ENCODE measurements around the gene PCDHB15. TPM values are rescaled to one million over a fixed set of nuclear protein-coding genes. Genes with fewer than 3 reads are reported as not detected.
"Not testable (repeated sequence)": the region's sequence is repeated elsewhere in the genome, so short reads cannot be mapped to it uniquely, and the experiment has no call there.

PCDHB15 gene
- total RNA-seq, 1 experiment from 2014 or later = 1.4 TPM

GRCh38 chr5:141223112-141223783 lies 21.9 kb upstream of the PCDHB15 start, which contains the start of gene PCDHB14:
PCDHB14 (plus strand) TSS chr5:141223343; CDS start chr5:141223506, 163 bp downstream.
- intact Hi-C loops (cut with micrococcal nuclease; ENCODE audit: unreplicated experiment) = loop anchor here (1.0 to 2.0 kb wide), 4 partner anchors 180 to 341 kb away; partner anchors contain the start of gene PCDHGA9
- peaks cover 13% of the 10 kb centered on the region for H3K9me3 Mint-ChIP-seq (ENCODE audit: low read depth, unreplicated experiment)
- TF ChIP-seq CTCF (IDR thresholded peaks at IDR 0.05; ENCODE audit: unreplicated experiment) = peak; percentile 63
- BruUV-seq (replicated peaks) = TSS peak; percentile 85
- peak within 1 kb of the TSS; percentile 60 for H3K27ac Mint-ChIP-seq (ENCODE audit: unreplicated experiment)
- H3K4me3 Mint-ChIP-seq (ENCODE audit: low read depth, unreplicated experiment) = peak within 1 kb of the TSS; percentile 75
- H3K4me1 Mint-ChIP-seq (ENCODE audit: low read depth, unreplicated experiment) = no peaks in the 10 kb centered on the region
- DNase-seq = peak; percentile 66
- CTCF ChIA-PET = interaction anchor here (0.6 to 1.8 kb wide), 23 partner anchors 36 to 396 kb away, joined by 3 to 43 read pairs (median 5); partner anchors contain the start of genes DIAPH1, PCDHB9, PCDHGA9 and PCDHGB3
- peaks cover 7% of the 10 kb centered on the region for H3K36me3 Mint-ChIP-seq (ENCODE audit: insufficient read depth, unreplicated experiment)
- no peaks in the 10 kb centered on the region for H3K27me3 Mint-ChIP-seq (ENCODE audit: unreplicated experiment)

- H3K27ac Mint-ChIP-seq (ENCODE audit: unreplicated experiment); H3K27me3 Mint-ChIP-seq (ENCODE audit: unreplicated experiment); CTCF ChIA-PET; H3K4me1 Mint-ChIP-seq (ENCODE audit: low read depth, unreplicated experiment); BruUV-seq (replicated peaks); DNase-seq; intact Hi-C loops (cut with micrococcal nuclease; ENCODE audit: unreplicated experiment); H3K36me3 Mint-ChIP-seq (ENCODE audit: insufficient read depth, unreplicated experiment); H3K4me3 Mint-ChIP-seq (ENCODE audit: low read depth, unreplicated experiment): not testable (repeated sequence)
- H3K9me3 Mint-ChIP-seq (ENCODE audit: low read depth, unreplicated experiment) = peaks cover 13% of the 10 kb centered on the region
These were observed 20.4 kb upstream of the PCDHB15 start for GRCh38 chr5:141224844-141225243.

- BruUV-seq (replicated peaks); H3K27ac Mint-ChIP-seq (ENCODE audit: unreplicated experiment); DNase-seq; H3K4me3 Mint-ChIP-seq (ENCODE audit: low read depth, unreplicated experiment); H3K27me3 Mint-ChIP-seq (ENCODE audit: unreplicated experiment); CTCF ChIA-PET; intact Hi-C loops (cut with micrococcal nuclease; ENCODE audit: unreplicated experiment); H3K9me3 Mint-ChIP-seq (ENCODE audit: low read depth, unreplicated experiment); H3K36me3 Mint-ChIP-seq (ENCODE audit: insufficient read depth, unreplicated experiment); H3K4me1 Mint-ChIP-seq (ENCODE audit: low read depth, unreplicated experiment): not testable (repeated sequence)
These were observed 19.8 kb upstream of the PCDHB15 start for GRCh38 chr5:141225421-141225820.

- H3K27ac Mint-ChIP-seq (ENCODE audit: unreplicated experiment) = no peak overlapping the region
- CTCF ChIA-PET = no interaction called here
- intact Hi-C loops (cut with micrococcal nuclease; ENCODE audit: unreplicated experiment) = no loop called here
These were observed 11.0 kb upstream of the PCDHB15 start for GRCh38 chr5:141234109-141234667.

GRCh38 chr5:141235922-141236321 lies 9.3 kb upstream of the PCDHB15 start:
- DNase-seq; H3K27ac Mint-ChIP-seq (ENCODE audit: unreplicated experiment): not testable (repeated sequence)
- peaks cover 25% of the 10 kb centered on the region for H3K9me3 Mint-ChIP-seq (ENCODE audit: low read depth, unreplicated experiment)

More at GRCh38 chr5:141234109-141234667, 11.0 kb upstream of the PCDHB15 start:
- DNase-seq = no peak
- no TSS peak for BruUV-seq (replicated peaks)
- no peaks in the 10 kb centered on the region for H3K27me3 Mint-ChIP-seq (ENCODE audit: unreplicated experiment)
- H3K9me3 Mint-ChIP-seq (ENCODE audit: low read depth, unreplicated experiment) = peaks cover 18% of the 10 kb centered on the region
- H3K4me3 Mint-ChIP-seq (ENCODE audit: low read depth, unreplicated experiment) = no peak overlapping the region
- no peaks in the 10 kb centered on the region for H3K36me3 Mint-ChIP-seq (ENCODE audit: insufficient read depth, unreplicated experiment)
- H3K4me1 Mint-ChIP-seq (ENCODE audit: low read depth, unreplicated experiment) = no peaks in the 10 kb centered on the region
- no peak for TF ChIP-seq CTCF (IDR thresholded peaks at IDR 0.05; ENCODE audit: unreplicated experiment)

More at GRCh38 chr5:141235922-141236321, 9.3 kb upstream of the PCDHB15 start:
- BruUV-seq (replicated peaks); H3K36me3 Mint-ChIP-seq (ENCODE audit: insufficient read depth, unreplicated experiment); intact Hi-C loops (cut with micrococcal nuclease; ENCODE audit: unreplicated experiment); H3K27me3 Mint-ChIP-seq (ENCODE audit: unreplicated experiment); H3K4me3 Mint-ChIP-seq (ENCODE audit: low read depth, unreplicated experiment); H3K4me1 Mint-ChIP-seq (ENCODE audit: low read depth, unreplicated experiment); CTCF ChIA-PET: not testable (repeated sequence)
